CD4-positive, alpha-beta T cell (primary cell): Measurements from ENCODE around the gene KRT39. TPM values are rescaled to one million over a fixed set of nuclear protein-coding genes. Genes with fewer than 3 reads are reported as not detected.

Experiments used
- ATAC-seq: fragments of 200-7000 bp; cut with Tn5 transposase; one replicate; pipeline ENCODE4 v1.10.0; 2022; ENCODE audit warnings: mild to moderate bottlenecking; ENCODE audit not compliant: poor library complexity
- CTCF ChIA-PET: fragments of 350-600 bp; sonication (Branson Sonifier 250); formaldehyde crosslinking; loops from one replicate; lab custom pipeline; 2021; ENCODE audit warnings: antibody characterized with exemption, inconsistent platforms; lab: Charles Lee
- POLR2A ChIA-PET: fragments of 350-600 bp; sonication (Branson Sonifier 250); formaldehyde crosslinking; loops from one replicate; lab custom pipeline; 2021; ENCODE audit warnings: antibody characterized with exemption, inconsistent platforms; lab: Charles Lee
- DNase-seq, 14 experiments: peaks; one replicate each; pipeline ENCODE4 v3.0.0-alpha.2; 2013 to 2020; ENCODE audit warnings: mixed read lengths in 2 of 14
- H3K27ac ChIP-seq, 2 donors: one replicate each; pipeline versions ENCODE4 v1.5.1 to v1.7.0; 2013; ENCODE audit warnings: low read length in 2 of 2, low read depth in 1 of 2, mild to moderate bottlenecking in 1 of 2
- H3K27me3 ChIP-seq, 2 experiments: 1 replicate in 1 of 2; 2 replicates in 1 of 2; pipeline versions ENCODE4 v1.6.1 to v1.7.0; 2013; ENCODE audit warnings: low read length in 2 of 2, control low read depth in 1 of 2, mild to moderate bottlenecking in 1 of 2, moderate library complexity in 1 of 2; ENCODE audit not compliant: insufficient read depth in 2 of 2, control insufficient read depth in 1 of 2
- H3K36me3 ChIP-seq: one replicate; pipeline ENCODE4 v1.6.1; 2013; ENCODE audit warnings: low read length, control low read depth; ENCODE audit not compliant: insufficient read depth
- H3K4me1 ChIP-seq: one replicate; pipeline ENCODE4 v1.6.1; 2013; ENCODE audit warnings: low read length, control low read depth; ENCODE audit not compliant: insufficient read depth
- H3K4me3 ChIP-seq: one replicate; pipeline ENCODE4 v1.5.1; 2013; ENCODE audit warnings: mild to moderate bottlenecking, low read length, moderate library complexity
- H3K9me3 ChIP-seq, 2 experiments: 1 replicate in 1 of 2; 2 replicates in 1 of 2; pipeline versions ENCODE4 v1.6.1 to v1.7.0; 2013; ENCODE audit warnings: low read length in 2 of 2, mild to moderate bottlenecking in 2 of 2, control low read depth in 1 of 2, moderate library complexity in 1 of 2; ENCODE audit not compliant: control insufficient read depth in 1 of 2, insufficient read depth in 1 of 2
- H3K27ac Mint-ChIP-seq: one replicate; pipeline ENCODE4 v1.8.0; 2020; ENCODE audit warnings: mixed read lengths
- H3K27me3 Mint-ChIP-seq: one replicate; pipeline ENCODE4 v1.8.0; 2021; ENCODE audit warnings: mixed read lengths
- H3K36me3 Mint-ChIP-seq: one replicate; pipeline ENCODE4 v1.8.0; 2021; ENCODE audit warnings: low read depth, mixed read lengths
- H3K4me1 Mint-ChIP-seq: one replicate; pipeline ENCODE4 v1.8.0; 2021; ENCODE audit warnings: low read depth, mixed read lengths
- H3K4me3 Mint-ChIP-seq: one replicate; pipeline ENCODE4 v1.8.0; 2020; ENCODE audit warnings: mild to moderate bottlenecking, mixed read lengths
- H3K9me3 Mint-ChIP-seq: one replicate; pipeline ENCODE4 v1.8.0; 2020; ENCODE audit warnings: mixed read lengths
- CTCF ChIP-seq: fragments of 200-600 bp; IDR thresholded peaks from one replicate; pipeline ENCODE4 v1.8.0; 2022; ENCODE audit warnings: antibody characterized with exemption, mild to moderate bottlenecking
- intact Hi-C, 2 experiments: fragments of 100-400 bp; cut with DNase I in 1 of 2; cut with micrococcal nuclease in 1 of 2; formaldehyde crosslinking; loops; one replicate each; pipeline versions ENCODE4 v1.15.1 to v1.9.0; 2023 to 2025; cut with DNase I, micrococcal nuclease
- total RNA-seq, 174 experiments: library from RNA in 2 of 174; stranded (reverse) in 2 of 174; gene quantifications; one replicate each; pipeline ENCODE4 v1.2.3 and lab custom pipeline; 2021 to 2026

Gene KRT39
- total RNA-seq, 2 experiments from 2014 or later, result not detected

DNA sequence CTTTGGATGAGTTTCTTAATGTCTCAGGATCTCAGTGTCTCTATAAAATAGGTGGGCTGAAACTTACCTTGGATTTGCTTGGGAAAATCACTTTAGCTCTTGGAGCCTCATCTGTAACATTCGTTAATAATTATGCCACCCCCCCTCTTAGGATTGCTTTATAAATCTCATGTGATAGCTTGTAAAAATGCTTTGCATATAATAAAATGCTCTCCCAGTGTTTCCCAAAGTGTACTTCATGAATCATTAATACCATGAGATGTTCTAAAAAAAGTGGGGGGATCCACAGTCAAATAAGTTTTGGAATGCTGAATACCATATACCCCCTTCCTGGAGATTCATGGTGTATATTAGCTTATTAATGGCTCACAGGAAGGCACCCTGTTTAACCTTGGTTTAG lies 5.2 kb downstream of the KRT39 start:
- no peak for ATAC-seq
- DNase-seq, result no peak
- Histone ChIP-seq H3K27me3 (no peaks in the 10 kb centered on the region), H3K36me3 (no peaks in the 10 kb centered on the region), H3K27ac (no peak overlapping the region), H3K9me3 (no peaks in the 10 kb centered on the region), H3K4me3 (no peak overlapping the region), H3K4me1 (no peaks in the 10 kb centered on the region)
- H3K9me3 Mint-ChIP-seq, result no peaks in the 10 kb centered on the region
- no peaks in the 10 kb centered on the region for H3K36me3 Mint-ChIP-seq
- H3K27ac Mint-ChIP-seq, result no peak overlapping the region
- TF ChIP-seq CTCF, result no peak
- ChIA-PET CTCF (interaction anchor here (1.0 kb wide), 1 partner anchor 361 kb away, joined by 3 read pairs; no protein-coding TSS in a partner anchor), POLR2A (no interaction called here)
- H3K4me3 Mint-ChIP-seq, result no peak overlapping the region
- intact Hi-C loops, result no loop called here
- H3K4me1 Mint-ChIP-seq, result peaks cover 6% of the 10 kb centered on the region
- H3K27me3 Mint-ChIP-seq, result peaks cover 39% of the 10 kb centered on the region

DNA sequence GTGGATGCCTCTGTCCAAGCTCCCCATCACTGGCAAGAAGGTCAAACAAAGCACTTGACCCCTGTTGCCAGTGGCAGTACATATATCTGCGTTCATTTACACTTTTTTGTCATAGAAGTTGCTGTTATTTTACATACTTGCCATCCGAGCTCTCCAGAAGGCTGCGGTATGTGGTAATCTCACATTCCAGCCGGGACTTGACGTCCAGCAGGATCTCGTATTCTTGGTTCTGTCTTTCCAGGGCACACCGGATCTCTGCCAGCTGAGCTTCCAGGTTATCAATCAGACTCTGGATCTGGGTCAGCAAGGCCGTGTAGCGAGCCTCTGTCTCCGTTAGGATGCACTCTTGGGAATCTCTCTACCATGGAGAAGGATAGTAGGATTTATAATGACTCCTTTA lies 6.6 kb downstream of the KRT39 start:
- ChIA-PET CTCF (no interaction called here), POLR2A (no interaction called here)
- H3K9me3 ChIP-seq, result no peaks in the 10 kb centered on the region
- TF ChIP-seq CTCF, result no peak
- Mint-ChIP-seq H3K4me1 (peaks cover 6% of the 10 kb centered on the region), H3K27ac (no peak overlapping the region), H3K27me3 (peaks cover 35% of the 10 kb centered on the region), H3K36me3 (no peaks in the 10 kb centered on the region), H3K4me3 (no peak overlapping the region), H3K9me3 (no peaks in the 10 kb centered on the region)
- intact Hi-C loops, result no loop called here
- ATAC-seq (no peak), DNase-seq (no peak)
- no peaks in the 10 kb centered on the region for H3K27me3 ChIP-seq
- no peaks in the 10 kb centered on the region for H3K36me3 ChIP-seq
- H3K27ac ChIP-seq, result no peak overlapping the region
- no peak overlapping the region for H3K4me3 ChIP-seq
- H3K4me1 ChIP-seq, result no peaks in the 10 kb centered on the region

- no peak for DNase-seq
- POLR2A ChIA-PET, result interaction anchor here (0.6 kb wide), 1 partner anchor 335 kb away, joined by 4 read pairs; no protein-coding TSS in a partner anchor
These were observed 8.4 kb downstream of the KRT39 start for GRCh38 chr17:40958086-40958953.

More at GRCh38 chr17:40958086-40958953, 8.4 kb downstream of the KRT39 start:
- no peaks in the 10 kb centered on the region for H3K9me3 ChIP-seq
- peaks cover 0 to 4% of the 10 kb centered on the region in 2 experiments for H3K27me3 ChIP-seq
- CTCF ChIA-PET, result interaction anchor here (1.7 kb wide), 1 partner anchor 15 kb away, joined by 4 read pairs; no protein-coding TSS in a partner anchor
- H3K4me1 ChIP-seq, result no peaks in the 10 kb centered on the region
- no peak overlapping the region for H3K27ac Mint-ChIP-seq
- ATAC-seq, result no peak
- peaks cover 45% of the 10 kb centered on the region for H3K27me3 Mint-ChIP-seq
- no peak overlapping the region for H3K4me3 Mint-ChIP-seq
- H3K4me1 Mint-ChIP-seq, result no peaks in the 10 kb centered on the region
- no peaks in the 10 kb centered on the region for H3K36me3 Mint-ChIP-seq
- intact Hi-C loops, result no loop called here
- H3K27ac ChIP-seq, result no peak overlapping the region
- no peak for TF ChIP-seq CTCF
- H3K4me3 ChIP-seq, result no peak overlapping the region
- H3K9me3 Mint-ChIP-seq, result no peaks in the 10 kb centered on the region
- no peaks in the 10 kb centered on the region for H3K36me3 ChIP-seq
